NK-92 (cell line): Measurements from ENCODE around the gene CKB.
"Not testable (repeated sequence)": the region's sequence is repeated elsewhere in the genome, so short reads cannot be mapped to it uniquely, and the experiment has no call there.

Source experiments
- DNase-seq: peaks from one replicate; lab custom pipeline; 2025; ENCODE audit not compliant: unreplicated experiment; lab: John Stamatoyannopoulos, UW

Gene CKB

DNA sequence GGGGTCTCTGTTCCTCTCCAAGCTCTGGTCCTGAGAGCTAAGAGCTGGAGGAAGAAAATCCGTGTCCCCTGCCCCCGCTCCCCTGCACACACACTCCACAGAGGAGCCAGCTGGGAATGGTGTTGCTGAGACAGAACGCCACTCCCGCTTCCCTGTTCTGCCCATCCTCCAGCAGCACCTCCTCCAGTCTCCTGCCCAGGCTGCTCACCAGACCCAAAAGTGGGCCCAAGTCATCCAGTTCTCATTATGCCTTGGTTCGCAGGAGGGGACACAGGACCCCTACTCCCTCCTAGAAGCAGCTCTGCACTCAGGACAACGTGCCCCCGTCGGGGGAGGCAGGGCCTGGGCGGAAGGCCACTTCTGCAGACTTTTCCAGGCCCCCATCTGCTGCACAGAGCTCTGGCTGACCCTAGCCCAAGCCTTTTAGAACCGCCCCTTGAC lies 5.5 kb upstream of the CKB start:
- no peak for DNase-seq

DNA sequence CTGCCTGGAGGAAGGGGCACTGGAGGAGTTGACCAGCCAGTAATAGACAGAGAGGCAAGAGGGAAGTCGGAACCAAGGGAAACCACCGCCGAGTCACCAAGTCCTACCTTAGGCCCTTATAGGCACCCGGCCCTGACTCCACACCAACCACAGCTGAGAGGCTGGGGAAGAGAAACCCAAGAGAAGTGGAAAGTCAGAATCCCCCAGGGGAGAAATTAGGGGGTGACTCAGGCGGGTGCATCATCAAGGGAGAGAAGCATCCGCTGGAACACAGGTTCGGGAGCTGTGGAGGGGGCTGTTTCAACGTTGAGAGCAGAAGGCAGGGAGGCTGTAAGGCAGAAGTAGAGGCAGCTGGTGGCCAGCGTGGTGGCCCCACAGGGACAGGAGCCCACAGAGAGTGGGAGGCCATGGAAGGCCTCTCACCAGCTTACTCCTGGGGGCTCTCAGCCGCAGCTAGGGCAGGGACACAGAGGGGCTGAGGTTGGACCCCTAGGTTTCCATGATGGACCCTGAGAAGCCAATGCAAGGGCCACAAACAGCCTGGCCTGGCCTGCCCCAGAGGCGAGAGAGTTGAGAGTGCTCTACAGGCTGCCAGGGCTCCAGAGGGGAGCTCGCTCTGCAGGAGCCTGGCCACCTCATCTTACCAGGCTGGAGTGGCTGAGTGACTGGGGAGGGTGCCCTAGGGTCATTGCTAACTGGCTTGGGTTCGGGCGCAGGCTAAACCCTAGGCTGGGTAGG lies 4.9 kb upstream of the CKB start:
- no peak for DNase-seq

- no peak for DNase-seq
Observed at GRCh38 chr14:103526914-103527248, 4.3 kb upstream of the CKB start.

DNA sequence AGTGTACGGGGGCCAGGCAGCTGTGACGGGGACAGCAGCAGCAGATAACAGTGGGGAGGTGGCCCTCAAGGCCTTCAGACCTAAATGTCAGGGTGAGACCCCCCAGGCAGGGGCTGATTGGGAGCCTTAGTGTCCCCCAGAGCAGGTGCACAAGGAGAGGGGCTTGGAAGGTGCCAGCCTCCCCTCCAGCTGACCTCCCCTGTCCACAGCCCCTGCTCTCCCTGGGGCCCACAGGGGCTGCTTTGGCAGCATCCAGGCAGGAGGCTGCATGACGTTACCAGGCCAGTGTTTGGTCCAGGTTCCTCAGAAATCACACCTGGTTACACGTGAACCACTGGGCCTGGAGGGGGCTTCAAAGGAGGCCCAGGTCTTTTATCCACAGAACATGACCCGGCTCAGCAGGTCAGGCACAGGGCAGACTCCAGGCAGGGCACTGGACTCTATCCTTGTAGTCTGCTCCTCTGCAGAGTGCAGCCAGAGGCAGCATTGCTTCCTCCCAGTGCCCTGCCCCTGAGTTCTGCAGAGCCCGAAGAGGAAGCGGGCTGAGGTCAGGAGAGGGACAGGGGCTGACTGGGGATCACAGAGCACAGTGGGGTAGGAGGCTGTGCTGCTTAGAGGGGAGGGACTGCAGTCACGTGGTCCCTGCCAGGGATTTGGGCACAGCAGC lies 3.8 kb upstream of the CKB start:
- DNase-seq, result no peak

DNA sequence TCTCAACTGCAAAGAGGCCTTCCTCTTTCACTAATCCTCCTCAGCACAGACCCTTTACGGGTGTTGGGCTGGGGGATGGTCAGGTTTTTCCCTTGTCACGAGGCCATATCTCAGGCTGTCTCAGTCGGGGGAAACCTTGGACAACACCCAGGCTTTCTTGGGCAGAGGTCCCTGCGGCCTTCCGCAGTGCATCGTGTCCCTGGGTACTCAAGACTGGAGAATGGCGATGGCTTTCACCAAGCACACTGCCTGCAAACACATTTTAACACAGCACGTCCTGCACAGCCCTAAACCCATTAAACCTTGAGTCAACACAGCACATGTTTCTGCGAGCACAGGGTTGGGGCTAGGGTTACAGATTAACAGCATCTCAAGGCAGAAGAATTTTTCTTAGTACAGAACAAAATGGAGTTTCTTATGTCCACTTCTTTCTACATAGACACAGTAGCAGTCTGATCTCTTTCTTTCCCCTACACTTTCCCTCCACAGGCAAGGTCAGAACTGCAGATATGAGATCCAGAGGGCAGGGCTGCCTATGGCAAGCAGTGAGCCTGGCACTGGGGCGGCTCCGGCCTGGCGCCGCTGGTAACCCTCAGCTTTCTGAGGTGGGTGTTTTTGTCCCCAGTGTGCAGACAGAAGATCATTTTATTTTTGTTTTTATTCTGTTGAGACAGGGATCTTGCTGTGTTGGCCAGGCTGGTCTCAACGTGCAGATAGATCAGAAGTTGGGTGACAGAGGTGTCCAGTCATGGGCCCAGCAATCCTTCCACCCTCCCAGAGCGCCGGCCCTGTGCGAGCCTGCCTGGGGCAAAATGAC lies 3.0 kb upstream of the CKB start:
- DNase-seq, result not testable (repeated sequence)

- no peak for DNase-seq
Observed at GRCh38 chr14:103524002-103524935, 1.6 kb upstream of the CKB start.

- no peak for DNase-seq
Observed at GRCh38 chr14:103523575-103523954, 935 bp upstream of the CKB start.

DNA sequence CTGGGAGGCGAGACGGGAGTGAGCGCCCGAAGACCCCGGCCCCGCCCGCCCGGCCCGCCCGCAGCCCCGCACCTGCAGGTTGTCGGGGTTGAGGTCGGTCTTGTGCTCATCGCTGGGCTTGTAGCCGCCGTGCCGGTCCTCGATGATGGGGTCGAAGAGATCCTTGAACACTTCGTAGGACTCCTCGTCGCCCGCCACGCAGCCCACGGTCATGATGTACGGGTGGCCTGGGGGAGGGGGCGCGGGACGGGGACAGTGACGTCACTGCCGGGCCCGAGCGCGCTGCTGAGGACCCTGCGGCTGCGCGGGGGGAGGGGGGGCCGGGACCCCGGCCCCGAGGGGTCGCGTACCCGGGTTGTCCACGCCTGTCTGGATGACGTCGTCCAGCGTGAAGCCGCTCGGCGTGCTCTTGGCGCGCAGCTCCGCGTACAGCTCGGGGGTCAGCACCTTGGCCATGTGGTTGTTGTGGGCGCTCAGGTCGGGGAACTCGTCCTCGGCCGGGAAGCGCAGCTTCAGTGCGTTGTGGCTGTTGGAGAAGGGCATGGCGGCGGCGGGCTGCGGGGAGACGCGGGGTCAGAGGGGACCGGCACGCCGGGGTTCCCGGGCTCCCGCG lies 573 bp downstream of the CKB start:
- no peak for DNase-seq

GRCh38 chr14:103521438-103521950 lies 1.1 kb downstream of the CKB start:
- DNase-seq, result no peak

DNA sequence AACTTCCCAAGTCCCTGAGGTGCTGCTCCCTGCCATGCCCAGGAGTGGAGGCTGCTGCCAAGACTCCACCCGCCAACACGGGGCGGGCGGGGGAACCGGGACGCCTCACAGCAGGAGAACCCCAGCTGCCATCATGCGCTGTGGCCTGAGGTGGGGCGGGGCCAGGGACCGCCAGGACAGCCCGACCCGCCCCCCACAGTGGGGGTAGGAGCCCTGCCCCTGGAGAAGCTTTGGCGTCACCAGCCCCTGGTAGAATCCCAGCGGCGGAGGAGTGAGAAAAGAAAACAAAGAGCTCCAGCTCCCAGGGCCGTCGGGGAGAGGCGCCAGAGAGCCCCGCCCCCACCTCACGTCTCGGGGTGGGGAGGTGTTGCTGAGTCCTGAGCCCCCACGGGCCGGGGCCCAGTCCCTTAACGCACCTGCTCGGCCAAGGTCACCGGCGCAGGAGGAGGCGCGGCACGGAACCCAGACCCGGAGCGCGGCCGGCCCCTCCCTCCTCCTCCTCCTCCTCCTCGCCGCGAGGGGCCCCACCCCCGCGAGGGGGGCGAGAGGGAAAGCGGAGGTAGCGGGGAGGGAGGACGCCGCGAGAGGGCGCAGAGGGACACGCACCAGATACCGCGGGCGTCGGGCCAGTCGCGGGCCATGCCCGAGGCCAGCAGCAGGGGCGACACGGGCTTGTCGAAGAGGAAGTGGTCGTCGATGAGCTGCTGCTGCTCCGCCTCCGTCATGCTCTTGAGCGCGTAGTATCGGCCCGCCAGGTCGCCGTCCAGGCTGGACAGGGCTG lies 1.8 kb downstream of the CKB start:
- DNase-seq, result no peak

DNA sequence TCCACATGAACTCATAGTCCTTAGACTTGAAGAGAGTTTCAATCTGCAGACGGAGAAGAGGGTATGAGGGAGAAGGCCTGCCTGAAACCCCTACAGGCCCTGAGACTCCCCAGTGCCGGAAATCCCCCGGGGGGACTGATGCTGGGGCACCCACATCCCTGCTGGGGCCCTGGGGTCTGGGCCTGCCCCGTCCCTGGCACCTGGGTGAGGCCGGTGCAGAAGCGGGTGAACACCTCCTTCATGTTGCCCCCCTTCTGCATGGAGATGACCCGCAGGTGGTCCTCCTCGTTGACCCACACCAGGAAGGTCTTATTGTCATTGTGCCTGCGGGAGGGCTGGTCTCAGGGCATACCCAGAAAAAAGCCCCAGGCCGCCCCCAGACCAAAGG lies 2.4 kb downstream of the CKB start:
- DNase-seq, result no peak

DNA sequence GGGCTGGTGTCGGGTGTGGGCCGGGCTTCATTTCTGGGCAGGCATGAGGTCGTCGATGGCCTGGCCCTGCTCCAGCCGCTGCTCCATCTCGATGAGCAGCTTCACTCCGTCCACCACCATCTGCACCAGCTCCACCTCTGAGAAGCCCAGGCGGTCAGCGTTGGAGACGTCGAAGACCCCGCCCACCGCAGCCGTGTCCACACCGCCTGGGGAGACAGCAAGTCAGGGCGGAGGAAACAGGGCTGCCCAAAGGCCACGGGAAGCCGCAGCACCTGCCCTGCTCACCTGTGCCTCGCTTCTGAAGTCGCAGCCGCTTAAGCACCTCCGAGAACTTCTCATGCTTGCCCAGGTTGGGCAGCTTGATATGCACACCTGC lies 2.8 kb downstream of the CKB start:
- no peak for DNase-seq

DNA sequence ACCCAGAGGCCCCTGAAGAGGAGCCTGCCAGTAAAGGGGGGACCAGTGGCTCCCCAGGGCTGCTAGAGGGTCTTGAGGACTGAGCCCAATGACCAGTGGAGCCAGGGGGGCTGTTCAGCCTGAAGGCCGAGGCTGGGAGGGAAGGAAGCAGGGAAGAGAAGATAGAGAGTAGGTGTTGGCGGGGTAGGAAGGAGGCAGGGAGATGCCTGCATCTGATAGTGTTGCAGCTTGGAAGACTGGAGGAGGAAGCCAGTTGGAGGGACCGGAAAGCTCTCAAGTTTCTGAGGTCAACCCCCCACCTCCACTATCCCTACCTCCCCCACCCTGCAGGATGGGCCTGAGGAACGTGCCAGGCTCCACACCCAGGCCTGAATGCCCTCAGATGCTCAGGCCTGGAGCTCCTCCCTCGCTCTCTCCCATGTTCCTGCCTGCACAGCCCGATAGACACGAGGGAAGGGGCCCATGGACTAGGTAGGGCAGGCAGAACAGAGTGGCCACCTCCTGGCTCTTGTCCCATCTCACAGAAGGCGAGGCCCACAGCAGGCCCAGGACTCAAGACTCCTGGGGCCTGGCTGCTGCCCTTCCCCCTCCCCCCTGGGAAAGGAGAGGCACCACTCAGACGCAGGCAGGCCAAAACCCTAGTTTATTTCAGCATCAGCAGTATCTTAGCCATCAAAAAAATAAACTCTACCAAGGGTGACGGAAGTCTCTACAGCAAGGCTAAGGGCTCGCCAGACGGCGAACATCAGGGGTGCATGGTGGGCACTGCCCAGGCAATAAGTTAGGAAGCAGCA lies 3.4 kb downstream of the CKB start:
- DNase-seq, result no peak

- no peak for DNase-seq
Observed at GRCh38 chr14:103518422-103519042, 4.1 kb downstream of the CKB start.

DNA sequence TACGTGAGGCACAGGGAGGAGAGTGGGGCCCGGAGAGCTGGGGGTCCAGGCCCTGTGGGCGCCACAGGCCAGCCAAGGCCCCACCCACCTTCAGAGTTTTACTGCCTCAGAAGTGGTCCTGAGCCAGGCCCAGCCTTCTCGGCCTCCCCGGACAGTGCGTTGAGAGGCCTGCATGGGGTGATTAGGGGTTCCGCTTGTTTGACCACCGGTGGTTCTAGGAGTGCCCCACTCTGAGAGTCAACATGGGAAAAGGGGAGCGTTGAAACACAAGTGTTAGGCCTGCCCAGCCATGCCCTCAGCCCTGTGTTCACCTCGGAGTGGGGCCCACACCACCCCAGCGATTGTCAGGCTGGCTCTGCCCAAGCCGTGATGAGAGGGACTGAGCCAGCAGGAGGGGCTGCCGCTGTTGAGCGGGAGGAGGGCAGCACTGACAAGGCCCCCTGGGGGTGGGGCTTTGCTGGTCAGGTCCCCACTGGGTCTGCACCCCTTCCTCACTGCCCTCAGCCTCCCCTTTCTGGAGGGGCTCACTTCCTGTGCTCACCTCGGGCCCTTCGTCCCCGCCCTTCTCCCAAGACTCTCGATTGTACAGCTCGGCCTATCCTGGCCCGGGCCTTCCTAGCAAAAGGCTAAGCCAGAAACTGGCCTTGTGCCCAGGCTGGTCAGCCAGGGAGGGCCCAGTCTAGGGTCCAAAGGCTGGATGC lies 4.8 kb downstream of the CKB start:
- no peak for DNase-seq

DNA sequence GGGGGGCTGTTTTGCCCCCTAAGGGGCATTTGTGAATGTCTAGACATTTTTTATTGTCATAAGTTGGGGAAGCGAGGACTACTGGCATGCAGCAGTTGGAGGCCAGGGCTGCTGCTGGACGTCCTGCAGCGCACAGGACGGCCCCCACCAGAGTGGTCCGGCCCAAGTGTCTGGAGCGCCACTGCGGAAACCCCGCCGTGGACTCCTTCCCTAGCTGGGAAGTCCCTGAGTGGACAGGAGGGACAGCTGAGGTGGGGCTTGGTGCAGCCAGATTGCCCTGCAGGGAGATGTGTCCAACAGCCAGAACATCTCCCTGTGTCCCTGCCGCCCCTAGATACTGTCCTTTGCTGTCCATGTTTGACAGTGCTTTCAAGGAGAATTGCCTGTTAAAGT lies 5.5 kb downstream of the CKB start:
- DNase-seq, result no peak

DNA sequence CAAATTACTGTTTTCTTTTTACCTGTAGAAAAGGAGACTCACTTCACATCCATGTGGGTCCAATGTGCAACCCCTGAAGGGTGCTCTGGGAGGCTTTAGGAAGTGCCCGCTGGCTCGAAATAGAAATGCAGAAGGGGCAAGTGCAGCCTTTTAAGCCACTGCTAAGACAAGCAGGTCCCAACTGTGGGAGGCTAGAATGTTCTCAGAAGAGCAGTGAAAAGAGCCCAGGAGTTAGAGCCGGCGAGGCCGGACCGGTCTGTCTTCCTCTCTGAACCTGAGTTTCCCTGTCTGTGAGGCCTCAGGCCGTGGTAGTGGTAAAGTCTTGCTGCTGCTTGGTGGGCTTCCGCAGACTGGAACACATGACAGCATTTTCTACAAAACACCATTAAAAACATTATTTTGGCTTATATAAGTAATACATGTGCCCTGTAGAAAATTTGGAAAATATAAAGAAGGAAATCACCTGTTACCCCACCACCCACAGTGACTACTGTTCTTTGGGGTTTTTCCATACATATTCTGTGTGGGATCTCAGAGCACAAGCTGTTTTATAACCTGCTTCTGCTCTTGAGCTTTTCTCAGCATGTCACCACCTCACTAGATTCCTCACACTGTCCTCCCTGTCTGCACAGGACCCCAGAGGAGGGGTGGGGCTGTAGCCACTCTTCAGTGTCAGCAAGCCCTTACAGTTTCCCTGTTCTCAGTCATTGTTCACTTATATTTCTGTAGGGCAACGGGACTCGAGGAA lies 6.0 kb downstream of the CKB start:
- DNase-seq, result no peak
